ENCODE results near the gene UBTF. TPM values are rescaled to one million over a fixed set of nuclear protein-coding genes. Genes with fewer than 3 reads are reported as not detected.

Gene UBTF
- total and polyA plus RNA-seq, 9 of the 15 experiments (the other 6 are each of a cell fraction or from before 2014, with no cell fraction given) = 1.2 to 113 (median 83.6) TPM

DNA sequence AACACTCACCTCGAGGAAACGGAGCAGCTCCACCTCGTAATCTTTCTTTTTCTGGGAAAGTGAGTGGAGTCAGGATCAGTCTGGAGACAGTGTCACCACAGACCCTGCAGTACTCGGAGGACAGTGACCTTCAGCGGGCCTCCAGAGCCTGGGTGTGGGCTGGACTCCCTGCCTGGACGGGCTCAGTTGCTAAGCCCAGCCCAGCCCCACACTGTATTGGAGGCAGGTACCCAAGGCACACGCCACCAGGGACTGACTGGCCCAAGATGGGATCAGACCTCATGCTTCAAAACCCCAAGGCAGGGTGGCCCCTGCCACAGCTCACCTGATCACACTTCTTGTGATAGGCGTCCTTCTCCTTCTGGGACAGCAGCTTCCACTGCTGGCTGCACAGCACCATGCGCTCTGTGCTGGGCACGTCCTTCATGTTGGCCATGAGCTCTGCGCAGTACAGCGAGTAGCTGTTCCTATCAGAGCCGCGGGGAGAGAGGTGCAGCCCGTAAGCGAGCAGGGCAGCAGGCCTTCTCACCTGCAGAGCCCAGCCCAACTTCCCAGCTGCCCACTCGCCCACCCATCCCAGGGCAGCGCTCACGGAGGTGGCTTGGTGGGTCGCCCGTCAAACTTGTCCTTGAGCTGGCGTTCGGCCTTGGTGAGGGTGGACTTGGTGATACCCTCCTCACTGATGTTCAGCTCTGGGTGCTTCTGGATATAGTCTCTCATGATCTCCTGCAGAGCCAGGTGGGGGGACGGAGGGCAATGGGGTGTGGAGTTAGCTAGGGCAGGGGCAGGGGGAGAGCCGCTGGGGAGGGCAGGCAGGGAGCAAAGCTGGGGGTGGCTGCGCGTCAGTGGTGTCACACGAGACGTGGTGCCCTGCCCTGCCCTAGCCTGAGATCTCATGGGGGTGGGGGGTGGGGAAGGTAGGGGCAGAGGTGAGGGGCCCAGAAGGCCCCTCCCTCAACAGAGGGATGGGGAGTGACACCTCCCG is 7.9 kb downstream of the UBTF start:
- H3K9me1 ChIP-seq (ENCODE audit: control insufficient read depth, insufficient read depth, low read length) = peaks cover 4% of the 10 kb centered on the region
- peaks cover 92% of the 10 kb centered on the region for H3K36me3 ChIP-seq (ENCODE audit: control insufficient read depth, insufficient read depth, low read length)
- FAIRE-seq (no peak), ATAC-seq (no peak), DNase-seq (ENCODE audit: extremely low read depth in 1 of 4, low spot score in 3 of 4) (no peak)
- H3K4me3 ChIP-seq = no peak overlapping the region
- no TSS peak for BruUV-seq (replicated peaks)
- H4K20me1 ChIP-seq (replicated peaks; ENCODE audit: control insufficient read depth, insufficient read depth, low read length) = peaks cover 12% of the 10 kb centered on the region
- ChIA-PET POLR2A (interaction anchor here (0.6 to 3.6 kb wide), 10 partner anchors 9 to 300 kb away, joined by 3 to 16 read pairs (median 4); partner anchors contain the start of genes ATXN7L3, RUNDC3A, SLC25A39 and UBTF), CTCF (ENCODE audit: low intra/inter-chr PET ratio) (interaction anchor here (0.8 to 3.9 kb wide), 6 partner anchors 116 to 312 kb away, joined by 4 to 42 read pairs (median 18); partner anchors contain the start of gene GRN)
- H3K27ac ChIP-seq (ENCODE audit: extremely low read depth, low read depth, low read length) = no peak overlapping the region
- TF ChIP-seq POLR2A (conservative IDR thresholded peaks at IDR 0.05) = 0 out of 2 replicates have a peak, but pooled peaks have one; percentile 36
- TF ChIP-seq POLR2G (IDR thresholded peaks at IDR 0.05; ENCODE audit: low read depth, low read length) = peak; percentile 69
- 0 out of 2 replicates have a peak, but pooled peaks have one; percentile 35 for TF ChIP-seq CBFB (CRISPR knock-in tag; IDR thresholded peaks at IDR 0.05)
- TF ChIP-seq SUPT5H (IDR thresholded peaks at IDR 0.05) = 0 out of 2 replicates have a peak, but pooled peaks have one; percentile 14
- TF ChIP-seq CCAR2 (IDR thresholded peaks at IDR 0.05; ENCODE audit: low read depth, low read length) = no peak
- peak overlapping the region in 1 of 2 experiments; percentile 80; a peak in 2 of 4 replicates for H3K9ac ChIP-seq (ENCODE audit: insufficient read depth in 1 of 2, low read depth in 2 of 2, low read length in 2 of 2)
- no peak overlapping the region for H2AFZ ChIP-seq (ENCODE audit: low read depth, low read length)
- no peaks in the 10 kb centered on the region for H3K9me3 ChIP-seq (replicated peaks; ENCODE audit: control insufficient read depth, insufficient read depth, low read depth, low read length)
- in situ Hi-C loops (cut with MboI) = loop anchor here (5.0 kb wide), 1 partner anchor 116 kb away; no protein-coding TSS in a partner anchor
- intact Hi-C loops (cut with micrococcal nuclease) = loop anchor here (2.0 kb wide), 1 partner anchor 311 kb away; no protein-coding TSS in a partner anchor
- 90% methylated on average over 24 of the region's 30 CpGs for WGBS (ENCODE audit: insufficient coverage, low coverage, missing lambda C conversion rate)
- peaks cover 14 to 51% of the 10 kb centered on the region in 2 experiments for H3K4me1 ChIP-seq (replicated peaks in 1 of 2; ENCODE audit: control insufficient read depth in 2 of 2, insufficient read depth in 2 of 2, low read length in 2 of 2)
- peaks cover 16% of the 10 kb centered on the region for H3K79me2 ChIP-seq (ENCODE audit: control insufficient read depth, insufficient read depth, low read length)
- H3K4me2 ChIP-seq (ENCODE audit: insufficient read depth, low read length) = no peak overlapping the region
- no peaks in the 10 kb centered on the region for H3K27me3 ChIP-seq (ENCODE audit: control insufficient read depth in 2 of 2, insufficient read depth in 2 of 2, low read length in 2 of 2)

All from K562 (cell line).